A549 treated with dexamethasone at 1 μM for 4 hours (cell line): ENCODE data around the gene PTGS2. TPM values are rescaled to one million over a fixed set of nuclear protein-coding genes. Genes with fewer than 3 reads are reported as not detected.

Experiments
- total RNA-seq: library from RNA; stranded (reverse); fragments of 200-300 nt; extraction: Qiagen RNA extraction; gene quantifications from 5 replicates; pipeline ENCODE4 v1.2.3, GENCODE V29; 2022

PTGS2 gene
- total RNA-seq: 3.9 to 7.5 TPM (median 5.1 TPM) in 5 replicates

DNA sequence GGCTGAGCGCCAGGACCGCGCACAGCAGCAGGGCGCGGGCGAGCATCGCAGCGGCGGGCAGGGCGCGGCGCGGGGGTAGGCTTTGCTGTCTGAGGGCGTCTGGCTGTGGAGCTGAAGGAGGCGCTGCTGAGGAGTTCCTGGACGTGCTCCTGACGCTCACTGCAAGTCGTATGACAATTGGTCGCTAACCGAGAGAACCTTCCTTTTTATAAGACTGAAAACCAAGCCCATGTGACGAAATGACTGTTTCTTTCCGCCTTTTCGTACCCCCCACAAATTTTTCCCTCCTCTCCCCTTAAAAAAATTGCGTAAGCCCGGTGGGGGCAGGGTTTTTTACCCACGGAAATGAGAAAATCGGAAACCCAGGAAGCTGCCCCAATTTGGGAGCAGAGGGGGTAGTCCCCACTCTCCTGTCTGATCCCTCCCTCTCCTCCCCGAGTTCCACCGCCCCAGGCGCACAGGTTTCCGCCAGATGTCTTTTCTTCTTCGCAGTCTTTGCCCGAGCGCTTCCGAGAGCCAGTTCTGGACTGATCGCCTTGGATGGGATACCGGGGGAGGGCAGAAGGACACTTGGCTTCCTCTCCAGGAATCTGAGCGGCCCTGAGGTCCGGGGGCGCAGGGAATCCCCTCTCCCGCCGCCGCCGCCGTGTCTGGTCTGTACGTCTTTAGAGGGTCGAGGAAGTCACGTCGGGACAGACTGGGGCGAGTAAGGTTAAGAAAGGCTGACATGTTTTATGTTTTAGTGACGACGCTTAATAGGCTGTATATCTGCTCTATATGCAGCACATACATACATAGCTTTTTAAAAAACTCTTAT lies at the start of gene PTGS2:
TSS of gene PTGS2 (minus strand) at position 179 of the 817 bp plus-strand sequence. CDS start at position 46, 133 bp downstream.

Other genes with a start within 250 kb of the PTGS2 start
- not detected in 5 replicates for gene PDC, start 219.3 kb downstream of the PTGS2 start, total RNA-seq
- gene PLA2G4A, start 148.5 kb upstream of the PTGS2 start, total RNA-seq: 8.8 to 12.1 TPM (median 9.4 TPM) in 5 replicates